HepG2 (cell line): ENCODE data around the gene N4BP2. TPM values are rescaled to one million over a fixed set of nuclear protein-coding genes. Genes with fewer than 3 reads are reported as not detected.

ENCODE experiments used
- ARNT2 ChIP-seq: sonication (generic); formaldehyde crosslinking; IDR thresholded peaks from 2 replicates; pipeline ENCODE4 v1.8.0; 2022; ENCODE audit warnings: mild to moderate bottlenecking, low read depth, missing genetic modification reagents, moderate library complexity
- FOXA3 ChIP-seq: IDR thresholded peaks from 2 replicates; pipeline ENCODE4 v1.6.1; 2016; ENCODE audit warnings: missing genetic modification reagents, missing compliant biosample characterization
- SAP130 ChIP-seq: IDR thresholded peaks from 2 replicates; pipeline ENCODE4 v1.6.1; 2016; ENCODE audit warnings: low read depth
- SPEN ChIP-seq: sonication (generic); formaldehyde crosslinking; IDR thresholded peaks from 2 replicates; pipeline ENCODE4 v1.5.1; 2020; ENCODE audit warnings: low read depth, mild to moderate bottlenecking, missing genetic modification reagents
- TOPORS ChIP-seq: sonication (generic); formaldehyde crosslinking; IDR thresholded peaks from 2 replicates; pipeline ENCODE4 v1.8.0; 2023; ENCODE audit warnings: mild to moderate bottlenecking, missing genetic modification reagents
- ZNF451 ChIP-seq: sonication (generic); formaldehyde crosslinking; IDR thresholded peaks from 2 replicates; pipeline ENCODE4 v1.5.0; 2020; ENCODE audit warnings: mild to moderate bottlenecking, missing genetic modification reagents
- polyA plus RNA-seq, 8 experiments: library from polyadenylated mRNA; depleted of rRNA in 3 of 8; stranded (reverse) in 7 of 8; unstranded in 1 of 8; fragments of >200 nt; fragmentation: Illumina TruSeq in 4 of 8; extraction: Trizol in 4 of 8; gene quantifications; 2 replicates each; pipeline versions ENCODE4 v1.2.1 to v1.2.3, GENCODE V29; 2011 to 2016; ENCODE audit warnings: low read depth in 4 of 8, missing spikeins in 1 of 8, mixed read lengths in 1 of 8; ENCODE audit not compliant: insufficient read depth in 1 of 8
- total RNA-seq, 5 experiments: library from RNA; depleted of rRNA; stranded (reverse); fragments of >200 nt; fragmentation: Illumina TruSeq; extraction: Trizol; gene quantifications; 2 replicates each; pipeline ENCODE4 v1.2.3, GENCODE V29; 2016; ENCODE audit warnings: low read depth in 1 of 5
- TF ChIP-seq, protein P1 (sequence below): sonication (generic); formaldehyde crosslinking; IDR thresholded peaks from 2 replicates; pipeline ENCODE4 v1.5.0; 2020; ENCODE audit warnings: missing genetic modification reagents
- TF ChIP-seq, protein P2 (sequence below): IDR thresholded peaks from 2 replicates; pipeline ENCODE4 v1.6.1; 2012; ENCODE audit warnings: low read length, improper control_type of control experiment
- TF ChIP-seq, protein P3 (sequence below): sonication (generic); formaldehyde crosslinking; IDR thresholded peaks from 2 replicates; pipeline ENCODE4 v1.5.0; 2020; ENCODE audit warnings: mild to moderate bottlenecking, missing genetic modification reagents
- TF ChIP-seq, protein P4 (sequence below): sonication (generic); formaldehyde crosslinking; IDR thresholded peaks from 2 replicates; pipeline ENCODE4 v1.5.1; 2020; ENCODE audit warnings: missing genetic modification reagents, mild to moderate bottlenecking, borderline replicate concordance
- TF ChIP-seq, protein P5 (sequence below): sonication (generic); formaldehyde crosslinking; IDR thresholded peaks from 2 replicates; pipeline ENCODE4 v1.4.0; 2020; ENCODE audit warnings: missing genetic modification reagents, borderline replicate concordance

Gene N4BP2
- total and polyA plus RNA-seq, 2 of the 13 experiments (the other 11 are each of a cell fraction or from before 2014, with no cell fraction given), result 5.6 to 12.9 TPM

DNA sequence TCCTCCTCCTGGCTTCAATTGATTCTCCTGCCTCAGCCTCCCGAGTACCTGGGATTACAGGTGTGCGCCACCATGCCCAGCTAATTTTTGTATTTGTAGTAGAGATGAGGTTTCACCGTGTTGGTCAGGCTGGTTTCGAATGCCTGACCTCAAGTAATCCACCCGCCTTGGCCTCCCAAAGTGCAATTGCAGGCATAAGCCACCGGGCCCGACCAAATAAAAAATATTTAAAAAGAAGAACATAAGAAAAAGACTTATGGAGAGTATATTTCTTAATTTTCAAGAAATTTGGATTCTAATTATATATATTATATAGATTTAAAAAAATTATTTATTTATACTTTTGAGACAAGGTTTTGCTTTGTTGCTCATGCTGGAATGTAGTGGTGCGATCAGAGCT lies 29.8 kb downstream of the N4BP2 start (continued):
- TF ChIP-seq, protein P1, sequence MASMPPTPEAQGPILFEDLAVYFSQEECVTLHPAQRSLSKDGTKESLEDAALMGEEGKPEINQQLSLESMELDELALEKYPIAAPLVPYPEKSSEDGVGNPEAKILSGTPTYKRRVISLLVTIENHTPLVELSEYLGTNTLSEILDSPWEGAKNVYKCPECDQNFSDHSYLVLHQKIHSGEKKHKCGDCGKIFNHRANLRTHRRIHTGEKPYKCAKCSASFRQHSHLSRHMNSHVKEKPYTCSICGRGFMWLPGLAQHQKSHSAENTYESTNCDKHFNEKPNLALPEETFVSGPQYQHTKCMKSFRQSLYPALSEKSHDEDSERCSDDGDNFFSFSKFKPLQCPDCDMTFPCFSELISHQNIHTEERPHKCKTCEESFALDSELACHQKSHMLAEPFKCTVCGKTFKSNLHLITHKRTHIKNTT (CRISPR knock-in tag), result no peak
- TF ChIP-seq TOPORS (CRISPR knock-in tag) (no peak), FOXA3 (CRISPR knock-in tag) (no peak), ZNF451 (CRISPR knock-in tag) (no peak), SAP130 (CRISPR knock-in tag) (no peak), ARNT2 (CRISPR knock-in tag) (no peak), SPEN (CRISPR knock-in tag) (no peak)
- TF ChIP-seq, protein P2, sequence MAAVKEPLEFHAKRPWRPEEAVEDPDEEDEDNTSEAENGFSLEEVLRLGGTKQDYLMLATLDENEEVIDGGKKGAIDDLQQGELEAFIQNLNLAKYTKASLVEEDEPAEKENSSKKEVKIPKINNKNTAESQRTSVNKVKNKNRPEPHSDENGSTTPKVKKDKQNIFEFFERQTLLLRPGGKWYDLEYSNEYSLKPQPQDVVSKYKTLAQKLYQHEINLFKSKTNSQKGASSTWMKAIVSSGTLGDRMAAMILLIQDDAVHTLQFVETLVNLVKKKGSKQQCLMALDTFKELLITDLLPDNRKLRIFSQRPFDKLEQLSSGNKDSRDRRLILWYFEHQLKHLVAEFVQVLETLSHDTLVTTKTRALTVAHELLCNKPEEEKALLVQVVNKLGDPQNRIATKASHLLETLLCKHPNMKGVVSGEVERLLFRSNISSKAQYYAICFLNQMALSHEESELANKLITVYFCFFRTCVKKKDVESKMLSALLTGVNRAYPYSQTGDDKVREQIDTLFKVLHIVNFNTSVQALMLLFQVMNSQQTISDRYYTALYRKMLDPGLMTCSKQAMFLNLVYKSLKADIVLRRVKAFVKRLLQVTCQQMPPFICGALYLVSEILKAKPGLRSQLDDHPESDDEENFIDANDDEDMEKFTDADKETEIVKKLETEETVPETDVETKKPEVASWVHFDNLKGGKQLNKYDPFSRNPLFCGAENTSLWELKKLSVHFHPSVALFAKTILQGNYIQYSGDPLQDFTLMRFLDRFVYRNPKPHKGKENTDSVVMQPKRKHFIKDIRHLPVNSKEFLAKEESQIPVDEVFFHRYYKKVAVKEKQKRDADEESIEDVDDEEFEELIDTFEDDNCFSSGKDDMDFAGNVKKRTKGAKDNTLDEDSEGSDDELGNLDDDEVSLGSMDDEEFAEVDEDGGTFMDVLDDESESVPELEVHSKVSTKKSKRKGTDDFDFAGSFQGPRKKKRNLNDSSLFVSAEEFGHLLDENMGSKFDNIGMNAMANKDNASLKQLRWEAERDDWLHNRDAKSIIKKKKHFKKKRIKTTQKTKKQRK, result no peak
- TF ChIP-seq, protein P3, sequence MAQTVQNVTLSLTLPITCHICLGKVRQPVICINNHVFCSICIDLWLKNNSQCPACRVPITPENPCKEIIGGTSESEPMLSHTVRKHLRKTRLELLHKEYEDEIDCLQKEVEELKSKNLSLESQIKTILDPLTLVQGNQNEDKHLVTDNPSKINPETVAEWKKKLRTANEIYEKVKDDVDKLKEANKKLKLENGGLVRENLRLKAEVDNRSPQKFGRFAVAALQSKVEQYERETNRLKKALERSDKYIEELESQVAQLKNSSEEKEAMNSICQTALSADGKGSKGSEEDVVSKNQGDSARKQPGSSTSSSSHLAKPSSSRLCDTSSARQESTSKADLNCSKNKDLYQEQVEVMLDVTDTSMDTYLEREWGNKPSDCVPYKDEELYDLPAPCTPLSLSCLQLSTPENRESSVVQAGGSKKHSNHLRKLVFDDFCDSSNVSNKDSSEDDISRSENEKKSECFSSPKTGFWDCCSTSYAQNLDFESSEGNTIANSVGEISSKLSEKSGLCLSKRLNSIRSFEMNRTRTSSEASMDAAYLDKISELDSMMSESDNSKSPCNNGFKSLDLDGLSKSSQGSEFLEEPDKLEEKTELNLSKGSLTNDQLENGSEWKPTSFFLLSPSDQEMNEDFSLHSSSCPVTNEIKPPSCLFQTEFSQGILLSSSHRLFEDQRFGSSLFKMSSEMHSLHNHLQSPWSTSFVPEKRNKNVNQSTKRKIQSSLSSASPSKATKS (CRISPR knock-in tag), result no peak
- TF ChIP-seq, protein P4, sequence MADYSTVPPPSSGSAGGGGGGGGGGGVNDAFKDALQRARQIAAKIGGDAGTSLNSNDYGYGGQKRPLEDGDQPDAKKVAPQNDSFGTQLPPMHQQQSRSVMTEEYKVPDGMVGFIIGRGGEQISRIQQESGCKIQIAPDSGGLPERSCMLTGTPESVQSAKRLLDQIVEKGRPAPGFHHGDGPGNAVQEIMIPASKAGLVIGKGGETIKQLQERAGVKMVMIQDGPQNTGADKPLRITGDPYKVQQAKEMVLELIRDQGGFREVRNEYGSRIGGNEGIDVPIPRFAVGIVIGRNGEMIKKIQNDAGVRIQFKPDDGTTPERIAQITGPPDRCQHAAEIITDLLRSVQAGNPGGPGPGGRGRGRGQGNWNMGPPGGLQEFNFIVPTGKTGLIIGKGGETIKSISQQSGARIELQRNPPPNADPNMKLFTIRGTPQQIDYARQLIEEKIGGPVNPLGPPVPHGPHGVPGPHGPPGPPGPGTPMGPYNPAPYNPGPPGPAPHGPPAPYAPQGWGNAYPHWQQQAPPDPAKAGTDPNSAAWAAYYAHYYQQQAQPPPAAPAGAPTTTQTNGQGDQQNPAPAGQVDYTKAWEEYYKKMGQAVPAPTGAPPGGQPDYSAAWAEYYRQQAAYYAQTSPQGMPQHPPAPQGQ (CRISPR knock-in tag), result no peak
- TF ChIP-seq, protein P5, sequence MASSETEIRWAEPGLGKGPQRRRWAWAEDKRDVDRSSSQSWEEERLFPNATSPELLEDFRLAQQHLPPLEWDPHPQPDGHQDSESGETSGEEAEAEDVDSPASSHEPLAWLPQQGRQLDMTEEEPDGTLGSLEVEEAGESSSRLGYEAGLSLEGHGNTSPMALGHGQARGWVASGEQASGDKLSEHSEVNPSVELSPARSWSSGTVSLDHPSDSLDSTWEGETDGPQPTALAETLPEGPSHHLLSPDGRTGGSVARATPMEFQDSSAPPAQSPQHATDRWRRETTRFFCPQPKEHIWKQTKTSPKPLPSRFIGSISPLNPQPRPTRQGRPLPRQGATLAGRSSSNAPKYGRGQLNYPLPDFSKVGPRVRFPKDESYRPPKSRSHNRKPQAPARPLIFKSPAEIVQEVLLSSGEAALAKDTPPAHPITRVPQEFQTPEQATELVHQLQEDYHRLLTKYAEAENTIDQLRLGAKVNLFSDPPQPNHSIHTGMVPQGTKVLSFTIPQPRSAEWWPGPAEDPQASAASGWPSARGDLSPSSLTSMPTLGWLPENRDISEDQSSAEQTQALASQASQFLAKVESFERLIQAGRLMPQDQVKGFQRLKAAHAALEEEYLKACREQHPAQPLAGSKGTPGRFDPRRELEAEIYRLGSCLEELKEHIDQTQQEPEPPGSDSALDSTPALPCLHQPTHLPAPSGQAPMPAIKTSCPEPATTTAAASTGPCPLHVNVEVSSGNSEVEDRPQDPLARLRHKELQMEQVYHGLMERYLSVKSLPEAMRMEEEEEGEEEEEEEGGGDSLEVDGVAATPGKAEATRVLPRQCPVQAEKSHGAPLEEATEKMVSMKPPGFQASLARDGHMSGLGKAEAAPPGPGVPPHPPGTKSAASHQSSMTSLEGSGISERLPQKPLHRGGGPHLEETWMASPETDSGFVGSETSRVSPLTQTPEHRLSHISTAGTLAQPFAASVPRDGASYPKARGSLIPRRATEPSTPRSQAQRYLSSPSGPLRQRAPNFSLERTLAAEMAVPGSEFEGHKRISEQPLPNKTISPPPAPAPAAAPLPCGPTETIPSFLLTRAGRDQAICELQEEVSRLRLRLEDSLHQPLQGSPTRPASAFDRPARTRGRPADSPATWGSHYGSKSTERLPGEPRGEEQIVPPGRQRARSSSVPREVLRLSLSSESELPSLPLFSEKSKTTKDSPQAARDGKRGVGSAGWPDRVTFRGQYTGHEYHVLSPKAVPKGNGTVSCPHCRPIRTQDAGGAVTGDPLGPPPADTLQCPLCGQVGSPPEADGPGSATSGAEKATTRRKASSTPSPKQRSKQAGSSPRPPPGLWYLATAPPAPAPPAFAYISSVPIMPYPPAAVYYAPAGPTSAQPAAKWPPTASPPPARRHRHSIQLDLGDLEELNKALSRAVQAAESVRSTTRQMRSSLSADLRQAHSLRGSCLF (CRISPR knock-in tag), result no peak
